ENCODE results near the gene DNHD1.

DNA sequence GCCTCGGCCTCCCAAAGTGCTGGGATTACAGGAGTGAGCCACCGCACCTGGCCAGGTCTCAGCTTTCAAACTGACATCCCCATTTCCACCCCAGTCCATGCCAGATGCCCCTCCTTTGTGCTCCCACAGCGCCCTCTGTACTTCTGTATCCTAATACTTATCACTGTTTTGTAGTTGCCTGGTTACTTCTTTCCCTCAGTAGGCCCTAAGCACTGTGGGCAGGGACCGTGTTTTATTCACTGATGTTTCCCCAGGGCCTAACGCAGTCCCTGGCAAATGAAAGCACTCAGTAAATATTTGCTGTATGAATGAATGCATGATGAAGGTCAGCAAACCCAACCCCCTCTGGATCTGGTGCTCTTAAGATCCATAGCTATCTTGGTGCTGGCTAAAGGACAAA, 21.1 kb upstream of the DNHD1 start:
- TF ChIP-seq, protein P1, sequence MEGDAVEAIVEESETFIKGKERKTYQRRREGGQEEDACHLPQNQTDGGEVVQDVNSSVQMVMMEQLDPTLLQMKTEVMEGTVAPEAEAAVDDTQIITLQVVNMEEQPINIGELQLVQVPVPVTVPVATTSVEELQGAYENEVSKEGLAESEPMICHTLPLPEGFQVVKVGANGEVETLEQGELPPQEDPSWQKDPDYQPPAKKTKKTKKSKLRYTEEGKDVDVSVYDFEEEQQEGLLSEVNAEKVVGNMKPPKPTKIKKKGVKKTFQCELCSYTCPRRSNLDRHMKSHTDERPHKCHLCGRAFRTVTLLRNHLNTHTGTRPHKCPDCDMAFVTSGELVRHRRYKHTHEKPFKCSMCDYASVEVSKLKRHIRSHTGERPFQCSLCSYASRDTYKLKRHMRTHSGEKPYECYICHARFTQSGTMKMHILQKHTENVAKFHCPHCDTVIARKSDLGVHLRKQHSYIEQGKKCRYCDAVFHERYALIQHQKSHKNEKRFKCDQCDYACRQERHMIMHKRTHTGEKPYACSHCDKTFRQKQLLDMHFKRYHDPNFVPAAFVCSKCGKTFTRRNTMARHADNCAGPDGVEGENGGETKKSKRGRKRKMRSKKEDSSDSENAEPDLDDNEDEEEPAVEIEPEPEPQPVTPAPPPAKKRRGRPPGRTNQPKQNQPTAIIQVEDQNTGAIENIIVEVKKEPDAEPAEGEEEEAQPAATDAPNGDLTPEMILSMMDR (IDR thresholded peaks at IDR 0.05) = no peak
- no peak for TF ChIP-seq POLR2A (IDR thresholded peaks at IDR 0.05)

Measured in prostate gland (tissue), 2 donors.